OCI-LY7 (cell line): ENCODE measurements around the gene JOSD2.

Source experiments
- CTCF ChIP-seq: fragments of 200-600 bp; sonication (generic); conservative IDR thresholded peaks from 2 replicates; pipeline ENCODE4 v1.5.1; 2014; ENCODE audit warnings: mild to moderate bottlenecking, antibody characterized with exemption, low read length, moderate library complexity, mixed read lengths
- EZH2phosphoT487 ChIP-seq: fragments of 200-600 bp; sonication (generic); IDR thresholded peaks from 2 replicates; pipeline ENCODE4 v1.6.1; 2018; ENCODE audit warnings: low read depth, borderline replicate concordance, mild to moderate bottlenecking, mixed run types, antibody characterized with exemption, low read length, moderate library complexity, mixed read lengths

GRCh38 chr19:50552540-50552939, 41.5 kb upstream of the JOSD2 start:
- no peak for TF ChIP-seq CTCF
- TF ChIP-seq EZH2phosphoT487 = no peak
